PC-3 (cell line): ENCODE data around the gene RPS21. TPM values are rescaled to one million over a fixed set of nuclear protein-coding genes. Genes with fewer than 3 reads are reported as not detected.

Experiments
- ATAC-seq: fragments of 200-7000 bp; cut with Tn5 transposase; 2 replicates; pipeline ENCODE4 v1.9.1; 2020; ENCODE audit warnings: mild to moderate bottlenecking, moderate library complexity
- BruUV-seq: library from RNA; stranded (reverse); fragments of 400-500 nt; replicated peaks from 2 replicates; lab custom pipeline; 2021; lab: Mats Ljungman, UMichigan
- CTCF ChIA-PET: fragments of 300-600 bp; sonication (Branson Sonifier 250); formaldehyde crosslinking; loops from one replicate; lab custom pipeline; 2022; ENCODE audit warnings: antibody characterized with exemption; lab: Charles Lee
- POLR2A ChIA-PET: fragments of 300-600 bp; sonication (Branson Sonifier 250); formaldehyde crosslinking; loops from one replicate; lab custom pipeline; 2022; ENCODE audit warnings: antibody characterized with exemption; ENCODE audit not compliant: unreplicated experiment; lab: Charles Lee
- DNase-seq: peaks from one replicate; pipeline ENCODE4 v3.0.0-alpha.2; 2015
- H2AFZ ChIP-seq: fragments of 300-600 bp; sonication (generic); 2 replicates; pipeline ENCODE4 v1.6.0; 2016; ENCODE audit warnings: antibody characterized with exemption, low read length
- H3F3A ChIP-seq: fragments of 300-600 bp; sonication (generic); one replicate; pipeline ENCODE4 v1.6.0; 2017; ENCODE audit warnings: antibody characterized with exemption, low read length, control low read depth, mild to moderate bottlenecking; ENCODE audit not compliant: unreplicated experiment
- H3K27ac ChIP-seq: fragments of 300-600 bp; sonication (generic); 2 replicates; pipeline ENCODE4 v1.5.1; 2016; ENCODE audit warnings: mild to moderate bottlenecking, low read length
- H3K27me3 ChIP-seq: fragments of 300-600 bp; sonication (generic); 2 replicates; pipeline ENCODE4 v1.6.1; 2016; ENCODE audit warnings: low read length, mixed read lengths
- H3K36me3 ChIP-seq: fragments of 300-600 bp; sonication (generic); 2 replicates; pipeline ENCODE4 v1.6.1; 2016; ENCODE audit warnings: low read depth, mixed run types, low read length, mixed read lengths
- H3K4me1 ChIP-seq: fragments of 300-600 bp; sonication (generic); 2 replicates; pipeline ENCODE4 v1.5.1; 2016; ENCODE audit warnings: low read length; ENCODE audit not compliant: insufficient read depth
- H3K4me2 ChIP-seq: fragments of 300-600 bp; sonication (generic); 2 replicates; pipeline ENCODE4 v1.6.0; 2016; ENCODE audit warnings: low read length
- H3K4me3 ChIP-seq: fragments of 300-600 bp; sonication (generic); 2 replicates; pipeline ENCODE4 v1.5.1; 2016; ENCODE audit warnings: mild to moderate bottlenecking, low read length, mixed read lengths
- H3K79me2 ChIP-seq: fragments of 300-600 bp; sonication (generic); 2 replicates; pipeline ENCODE4 v1.6.1; 2017; ENCODE audit warnings: low read length, mixed read lengths
- H3K9ac ChIP-seq: fragments of 300-600 bp; sonication (generic); 2 replicates; pipeline ENCODE4 v1.6.0; 2016; ENCODE audit warnings: mild to moderate bottlenecking, low read length
- H3K9me2 ChIP-seq: fragments of 300-600 bp; sonication (generic); replicated peaks from 2 replicates; pipeline ENCODE4 v1.6.1; 2016; ENCODE audit warnings: mixed run types, low read length, mixed read lengths
- H3K9me3 ChIP-seq: fragments of 300-600 bp; sonication (generic); 2 replicates; pipeline ENCODE4 v1.6.1; 2016; ENCODE audit warnings: low read length, mixed read lengths
- H4K20me1 ChIP-seq: fragments of 300-600 bp; sonication (generic); 2 replicates; pipeline ENCODE4 v1.6.1; 2016; ENCODE audit warnings: low read length, mixed read lengths
- CTCF ChIP-seq: fragments of 300-600 bp; sonication (generic); conservative IDR thresholded peaks from 2 replicates; pipeline ENCODE4 v1.5.1; 2017; ENCODE audit warnings: antibody characterized with exemption, low read depth, mild to moderate bottlenecking, low read length
- EZH2 ChIP-seq: fragments of 300-600 bp; sonication (generic); IDR thresholded peaks from one replicate; pipeline ENCODE4 v1.6.1; 2017; ENCODE audit warnings: antibody characterized with exemption, mild to moderate bottlenecking, low read length; ENCODE audit not compliant: unreplicated experiment
- EZH2phosphoT487 ChIP-seq: fragments of 300-600 bp; sonication (generic); IDR thresholded peaks from 2 replicates; pipeline ENCODE4 v1.6.1; 2018; ENCODE audit warnings: mild to moderate bottlenecking, antibody characterized with exemption, low read length, borderline replicate concordance
- intact Hi-C: fragments of 100-400 bp; cut with micrococcal nuclease; formaldehyde crosslinking; loops from 2 replicates; pipeline ENCODE4 v1.9.0; 2023
- total RNA-seq: library from RNA; depleted of rRNA; stranded (reverse); fragments of >200 nt; gene quantifications from 2 replicates; pipeline ENCODE4 v1.2.3, GENCODE V29; 2014

The RPS21 gene
- total RNA-seq, 1 experiment from 2014 or later: 1,945 TPM

- Histone ChIP-seq H3K4me3 (peak overlapping the region; percentile 80), H3K9ac (peak overlapping the region; percentile 85), H4K20me1 (peaks cover 36% of the 10 kb centered on the region), H3K4me1 (peaks cover 78% of the 10 kb centered on the region), H3K27ac (peak overlapping the region; percentile 81), H3K36me3 (peaks cover 16% of the 10 kb centered on the region; the same call in 1 of the 2 replicates), H3K4me2 (peak overlapping the region; percentile 89), H3K9me2 (no peaks in the 10 kb centered on the region), H3K9me3 (no peaks in the 10 kb centered on the region), H3K27me3 (no peaks in the 10 kb centered on the region), H3K79me2 (peaks cover 54% of the 10 kb centered on the region), H3F3A (no peaks in the 10 kb centered on the region), H2AFZ (no peak overlapping the region)
- peak; percentile 13 for ATAC-seq
- no peak for TF ChIP-seq EZH2phosphoT487
- TF ChIP-seq CTCF: no peak
- no peak for TF ChIP-seq EZH2
- intact Hi-C loops: loop anchor here (5.0 kb wide), 1 partner anchor 64 kb away; the partner anchor contains the start of gene ADRM1
- peak; percentile 71 for DNase-seq
- ChIA-PET POLR2A (interaction anchor here (1.0 kb wide), 1 partner anchor 428 kb away, joined by 5 read pairs; no protein-coding TSS in a partner anchor), CTCF (interaction anchor here (0.8 to 3.2 kb wide), 4 partner anchors 9 to 17 kb away, joined by 4 to 18 read pairs (median 7); no protein-coding TSS in a partner anchor)
- no TSS peak for BruUV-seq
Measured at GRCh38 chr20:62366370-62367135, 20.4 kb upstream of the RPS21 start.

GRCh38 chr20:62367136-62367632 lies 19.7 kb upstream of the RPS21 start, which contains the start of gene LAMA5:
Gene LAMA5, minus strand, starts transcription at chr20:62367312. Its CDS starts 67 bp downstream, at chr20:62367245.
- Histone ChIP-seq H3K4me1 (peaks cover 71% of the 10 kb centered on the region), H3K4me2 (peak within 1 kb of the TSS; percentile 89), H4K20me1 (peaks cover 34% of the 10 kb centered on the region), H3K36me3 (peaks cover 11% of the 10 kb centered on the region; the same call in 1 of the 2 replicates), H3K27ac (peak within 1 kb of the TSS; percentile 81), H3K9ac (peak within 1 kb of the TSS; percentile 85), H3K9me2 (no peaks in the 10 kb centered on the region), H3K79me2 (peaks cover 47% of the 10 kb centered on the region), H2AFZ (peak within 1 kb of the TSS; percentile 75), H3F3A (no peaks in the 10 kb centered on the region), H3K4me3 (peak within 1 kb of the TSS; percentile 80), H3K9me3 (no peaks in the 10 kb centered on the region), H3K27me3 (no peaks in the 10 kb centered on the region)
- ChIA-PET CTCF (interaction anchor here (0.5 to 3.2 kb wide), 3 partner anchors 15 to 65 kb away, joined by 3 to 18 read pairs (median 5); no protein-coding TSS in a partner anchor), POLR2A (no interaction called here)
- ATAC-seq (peak; percentile 14), DNase-seq (peak; percentile 59)
- no peak for TF ChIP-seq CTCF
- TF ChIP-seq EZH2: no peak
- no peak for TF ChIP-seq EZH2phosphoT487
- no TSS peak for BruUV-seq
- intact Hi-C loops: loop anchor here (5.0 kb wide), 1 partner anchor 65 kb away; the partner anchor contains the start of gene ADRM1
